Measurements from ENCODE around the gene PDLIM1.

GRCh38 chr10:95246582-95247051, 44.2 kb downstream of the PDLIM1 start:
- no peak for TF ChIP-seq POLR2AphosphoS5 (IDR thresholded peaks at IDR 0.05)
- TF ChIP-seq CTCF (IDR thresholded peaks at IDR 0.05), result peak; percentile 68 to 80 (median 73)
- no peak for TF ChIP-seq POLR2A (IDR thresholded peaks at IDR 0.05)
